Thymus (tissue), 11 donors: ENCODE measurements around the gene COL16A1. TPM values are rescaled to one million over a fixed set of nuclear protein-coding genes. Genes with fewer than 3 reads are reported as not detected.
A peak's percentile ranks its signal among the peaks of the same experiment; 100 is the strongest.

Source experiments
- DNase-seq, 9 donors: peaks; one replicate each; pipeline ENCODE4 v3.0.0-alpha.2; 2013; ENCODE audit warnings: low spot score in 9 of 9, low read depth in 6 of 9, missing footprints in 1 of 9
- H3K27ac ChIP-seq, 2 donors: one replicate each; pipeline ENCODE4 v1.5.1; 2013; ENCODE audit warnings: control low read depth in 1 of 2, low read depth in 1 of 2, low read length in 1 of 2, mild to moderate bottlenecking in 1 of 2, moderate library complexity in 1 of 2
- H3K27me3 ChIP-seq, 2 donors: one replicate each; pipeline ENCODE4 v1.5.1; 2013; ENCODE audit warnings: low read length in 1 of 2; ENCODE audit not compliant: control insufficient read depth in 2 of 2, insufficient read depth in 1 of 2
- H3K36me3 ChIP-seq, 2 donors: one replicate each; pipeline ENCODE4 v1.5.1; 2013; ENCODE audit warnings: low read length in 1 of 2, mild to moderate bottlenecking in 1 of 2, moderate library complexity in 1 of 2; ENCODE audit not compliant: control insufficient read depth in 2 of 2, insufficient read depth in 2 of 2
- H3K4me1 ChIP-seq, 2 donors: one replicate each; pipeline ENCODE4 v1.5.1; 2013; ENCODE audit warnings: low read length in 2 of 2; ENCODE audit not compliant: control insufficient read depth in 2 of 2, insufficient read depth in 2 of 2
- H3K4me3 ChIP-seq, 2 donors: one replicate each; pipeline ENCODE4 v1.5.1; 2013; ENCODE audit warnings: low read length in 2 of 2, control low read depth in 1 of 2, mild to moderate bottlenecking in 1 of 2
- H3K9me3 ChIP-seq, 2 donors: one replicate each; pipeline ENCODE4 v1.5.1; 2013; ENCODE audit warnings: low read length in 1 of 2, mild to moderate bottlenecking in 1 of 2; ENCODE audit not compliant: control insufficient read depth in 2 of 2, insufficient read depth in 1 of 2
- WGBS: extraction: QIAGEN DNeasy Blood & Tissue Kit; methylation state at CpG from one replicate; pipeline ENCODE4 v1.1.7; 2013; 5-methylcytosine and 5-hydroxymethylcytosine counted together
- polyA plus RNA-seq: library from polyadenylated mRNA; stranded (reverse); fragments of 200-250 nt; gene quantifications from one replicate; pipeline ENCODE4 v1.2.3, GENCODE V29; 2013
- total RNA-seq: library from RNA; stranded (reverse); fragments of 120-200 nt; gene quantifications from one replicate; pipeline ENCODE4 v1.2.4, GENCODE V29; 2013
- donor health status: healthy.

Gene COL16A1
- total and polyA plus RNA-seq, 2 donors, result 32.9 to 39.3 TPM

GRCh38 chr1:31669433-31669785 lies 34.4 kb downstream of the COL16A1 start:
- WGBS, result 82% methylated on average over 7 of the region's 7 CpGs
- no peak for DNase-seq
- no peaks in the 10 kb centered on the region for H3K9me3 ChIP-seq
- H3K27ac ChIP-seq, result no peak overlapping the region
- H3K27me3 ChIP-seq, result peaks cover 0 to 24% of the 10 kb centered on the region in 2 donors
- H3K4me3 ChIP-seq, result no peak overlapping the region
- H3K4me1 ChIP-seq, result peaks cover 3 to 38% of the 10 kb centered on the region in 2 donors
- no peaks in the 10 kb centered on the region for H3K36me3 ChIP-seq

- no peak for DNase-seq
- WGBS, result 96% methylated on average over 11 of the region's 11 CpGs
Observed at GRCh38 chr1:31668303-31668883, 35.4 kb downstream of the COL16A1 start.

GRCh38 chr1:31667065-31667785 lies 36.6 kb downstream of the COL16A1 start:
- Histone ChIP-seq H3K4me3 (no peak overlapping the region), H3K27me3 (peaks cover 0 to 26% of the 10 kb centered on the region in 2 donors), H3K4me1 (peaks cover 3 to 38% of the 10 kb centered on the region in 2 donors), H3K9me3 (no peaks in the 10 kb centered on the region), H3K27ac (peak overlapping the region in 1 of 2 donors; percentile 68), H3K36me3 (no peaks in the 10 kb centered on the region)
- 95% methylated on average over 19 of the region's 19 CpGs for WGBS
- DNase-seq, result no peak

More at GRCh38 chr1:31668303-31668883, 35.4 kb downstream of the COL16A1 start:
- H3K36me3 ChIP-seq, result no peaks in the 10 kb centered on the region
- no peak overlapping the region for H3K4me3 ChIP-seq
- no peak overlapping the region for H3K27ac ChIP-seq
- peaks cover 3 to 38% of the 10 kb centered on the region in 2 donors for H3K4me1 ChIP-seq
- no peaks in the 10 kb centered on the region for H3K9me3 ChIP-seq
- peaks cover 0 to 24% of the 10 kb centered on the region in 2 donors for H3K27me3 ChIP-seq

GRCh38 chr1:31666263-31666963 lies 37.4 kb downstream of the COL16A1 start:
- Histone ChIP-seq H3K27ac (peak overlapping the region in 1 of 2 donors; percentile 68), H3K4me3 (no peak overlapping the region), H3K27me3 (peaks cover 0 to 26% of the 10 kb centered on the region in 2 donors), H3K4me1 (peaks cover 3 to 38% of the 10 kb centered on the region in 2 donors), H3K36me3 (no peaks in the 10 kb centered on the region), H3K9me3 (no peaks in the 10 kb centered on the region)
- 89% methylated on average over 10 of the region's 10 CpGs for WGBS
- DNase-seq, result peak in 1 of 9 donors; percentile 35

- Histone ChIP-seq H3K36me3 (no peaks in the 10 kb centered on the region), H3K4me3 (no peak overlapping the region)
Observed at GRCh38 chr1:31665234-31665878, 38.5 kb downstream of the COL16A1 start.

GRCh38 chr1:31664528-31664927 lies 39.3 kb downstream of the COL16A1 start:
- Histone ChIP-seq H3K27ac (no peak overlapping the region), H3K9me3 (no peaks in the 10 kb centered on the region), H3K4me1 (peaks cover 0 to 25% of the 10 kb centered on the region in 2 donors), H3K27me3 (peaks cover 0 to 10% of the 10 kb centered on the region in 2 donors), H3K36me3 (no peaks in the 10 kb centered on the region), H3K4me3 (no peak overlapping the region)
- no peak for DNase-seq
- 95% methylated on average over 9 of the region's 9 CpGs for WGBS

More at GRCh38 chr1:31665234-31665878, 38.5 kb downstream of the COL16A1 start:
- DNase-seq, result no peak
- no peaks in the 10 kb centered on the region for H3K9me3 ChIP-seq
- peaks cover 3 to 33% of the 10 kb centered on the region in 2 donors for H3K4me1 ChIP-seq
- WGBS, result 92% methylated on average over 7 of the region's 7 CpGs
- H3K27me3 ChIP-seq, result peaks cover 0 to 18% of the 10 kb centered on the region in 2 donors
- no peak overlapping the region for H3K27ac ChIP-seq

- H3K27ac ChIP-seq, result no peak overlapping the region
- H3K27me3 ChIP-seq, result peaks cover 0 to 9% of the 10 kb centered on the region in 2 donors
- H3K36me3 ChIP-seq, result no peaks in the 10 kb centered on the region
- H3K4me3 ChIP-seq, result no peak overlapping the region
- no peaks in the 10 kb centered on the region for H3K9me3 ChIP-seq
- peaks cover 0 to 23% of the 10 kb centered on the region in 2 donors for H3K4me1 ChIP-seq
- 45% methylated on average over 9 of the region's 9 CpGs for WGBS
- DNase-seq, result peak in 4 of 9 donors; percentile 34 to 50 (median 49)
Observed at GRCh38 chr1:31663622-31664452, 40.0 kb downstream of the COL16A1 start.

- Histone ChIP-seq H3K36me3 (no peaks in the 10 kb centered on the region), H3K4me1 (peaks cover 0 to 15% of the 10 kb centered on the region in 2 donors), H3K9me3 (no peaks in the 10 kb centered on the region), H3K4me3 (no peak overlapping the region), H3K27ac (no peak overlapping the region), H3K27me3 (peaks cover 0 to 5% of the 10 kb centered on the region in 2 donors)
- no peak for DNase-seq
- WGBS, result 96% methylated on average over 12 of the region's 12 CpGs
Observed at GRCh38 chr1:31662463-31662862, 41.4 kb downstream of the COL16A1 start.
